Measurements from ENCODE around the gene GRIN2C.

- TF ChIP-seq CTCF (IDR thresholded peaks at IDR 0.05) (no peak), POLR2A (IDR thresholded peaks at IDR 0.05) (no peak), POLR2AphosphoS5 (IDR thresholded peaks at IDR 0.05) (no peak)
Measured at GRCh38 chr17:74871356-74872076, 11.8 kb upstream of the GRIN2C start.

Measured in gastroesophageal sphincter (tissue), 3 donors.